ENCODE measurements around the gene INTS4. TPM values are rescaled to one million over a fixed set of nuclear protein-coding genes. Genes with fewer than 3 reads are reported as not detected.
"Not testable (repeated sequence)": the region's sequence is repeated elsewhere in the genome, so short reads cannot be mapped to it uniquely, and the experiment has no call there.

Gene INTS4
- total and polyA plus RNA-seq, 2 experiments from 2014 or later, result 24.6 to 47.6 TPM

- H3K36me3 Mint-ChIP-seq (ENCODE audit: low read depth), result peaks cover 30% of the 10 kb centered on the region
- H3K27ac ChIP-seq (ENCODE audit: low read depth); H3K9me2 ChIP-seq (ENCODE audit: insufficient read depth); H3F3A ChIP-seq (replicated peaks; ENCODE audit: low read depth); H3K4me3 ChIP-seq; H3K27me3 ChIP-seq (ENCODE audit: insufficient read depth); DNase-seq (ENCODE audit: low spot score); H3K4me1 Mint-ChIP-seq; H3K9me3 Mint-ChIP-seq; H3K4me1 ChIP-seq (ENCODE audit: insufficient read depth); H4K20me1 ChIP-seq (replicated peaks; ENCODE audit: insufficient read depth); H3K4me2 ChIP-seq; H3K4me3 Mint-ChIP-seq; ATAC-seq; H3K27ac Mint-ChIP-seq; H2AFZ ChIP-seq; H3K27me3 Mint-ChIP-seq (ENCODE audit: insufficient read depth, low read depth, poor library complexity): not testable (repeated sequence)
- H3K36me3 ChIP-seq (ENCODE audit: insufficient read depth), result peaks cover 10% of the 10 kb centered on the region; the same call in 1 of the 2 replicates
- H3K79me2 ChIP-seq (replicated peaks; ENCODE audit: insufficient read depth), result peaks cover 27% of the 10 kb centered on the region
These were observed 8.0 kb downstream of the INTS4 start for GRCh38 chr11:77986456-77986855.

DNA sequence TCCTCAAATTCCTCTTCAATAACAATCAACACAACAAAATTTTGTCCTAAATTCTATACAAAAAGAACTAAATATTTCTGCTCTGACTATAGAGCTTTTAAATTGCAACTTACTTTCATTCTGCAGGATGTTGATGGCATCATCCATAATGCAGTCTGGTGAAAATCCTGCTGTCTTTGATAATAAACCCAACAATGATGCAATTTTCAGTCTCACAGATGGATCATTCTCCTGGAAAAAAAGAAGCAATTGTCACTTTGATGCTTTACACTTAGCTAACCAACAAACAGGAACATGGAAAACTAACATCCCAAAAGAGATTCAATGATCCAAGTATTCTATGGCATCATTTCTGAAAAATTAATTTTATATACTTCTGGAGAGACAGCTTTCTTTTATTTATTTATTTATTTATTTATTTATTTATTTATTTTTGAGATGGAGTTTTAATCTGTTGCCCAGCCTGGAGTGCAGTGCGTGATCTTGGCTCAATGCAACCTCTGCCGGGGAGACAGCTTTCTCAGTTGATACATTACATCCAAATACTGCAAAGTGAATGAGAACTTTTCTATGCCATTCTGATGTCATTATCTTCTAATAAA lies 13.0 kb downstream of the INTS4 start:
- peaks cover 2% of the 10 kb centered on the region; the same call in 1 of the 3 replicates for H3K9me3 Mint-ChIP-seq
- no peak for ATAC-seq
- no peak for DNase-seq (ENCODE audit: low spot score)
- H3F3A ChIP-seq (replicated peaks; ENCODE audit: low read depth), result no peaks in the 10 kb centered on the region
- H3K4me1 ChIP-seq (ENCODE audit: insufficient read depth), result no peaks in the 10 kb centered on the region
- peaks cover 4% of the 10 kb centered on the region; the same call in 1 of the 2 replicates for H4K20me1 ChIP-seq (replicated peaks; ENCODE audit: insufficient read depth)
- no peaks in the 10 kb centered on the region for H3K9me2 ChIP-seq (ENCODE audit: insufficient read depth)
- H3K36me3 ChIP-seq (ENCODE audit: insufficient read depth), result peaks cover 24% of the 10 kb centered on the region
- no peaks in the 10 kb centered on the region for H3K27me3 Mint-ChIP-seq (ENCODE audit: insufficient read depth, low read depth, poor library complexity)
- H3K36me3 Mint-ChIP-seq (ENCODE audit: low read depth), result peaks cover 33% of the 10 kb centered on the region; the same call in 2 of the 3 replicates
- H3K27ac Mint-ChIP-seq, result no peak overlapping the region
- H3K4me3 Mint-ChIP-seq, result no peak overlapping the region
- H3K27ac ChIP-seq (ENCODE audit: low read depth), result no peak overlapping the region
- H3K4me1 Mint-ChIP-seq, result no peaks in the 10 kb centered on the region
- H3K79me2 ChIP-seq (replicated peaks; ENCODE audit: insufficient read depth), result peaks cover 27% of the 10 kb centered on the region
- no peaks in the 10 kb centered on the region for H3K27me3 ChIP-seq (ENCODE audit: insufficient read depth)
- no peak overlapping the region for H2AFZ ChIP-seq
- no peak overlapping the region for H3K4me3 ChIP-seq
- no peak overlapping the region for H3K4me2 ChIP-seq
- no peak for TF ChIP-seq STAT1 (IDR thresholded peaks at IDR 0.05; ENCODE audit: unreplicated experiment)

GRCh38 chr11:77968337-77968736 lies 26.1 kb downstream of the INTS4 start:
- no peak overlapping the region for H3K4me3 ChIP-seq
- H3K9me3 Mint-ChIP-seq, result no peaks in the 10 kb centered on the region
- H3K36me3 Mint-ChIP-seq (ENCODE audit: low read depth), result no peaks in the 10 kb centered on the region
- H3K9me2 ChIP-seq (ENCODE audit: insufficient read depth), result no peaks in the 10 kb centered on the region
- no peak overlapping the region for H2AFZ ChIP-seq
- no peaks in the 10 kb centered on the region for H3K27me3 Mint-ChIP-seq (ENCODE audit: insufficient read depth, low read depth, poor library complexity)
- no peaks in the 10 kb centered on the region for H4K20me1 ChIP-seq (replicated peaks; ENCODE audit: insufficient read depth)
- H3F3A ChIP-seq (replicated peaks; ENCODE audit: low read depth), result no peaks in the 10 kb centered on the region
- H3K27ac ChIP-seq (ENCODE audit: low read depth), result no peak overlapping the region
- H3K36me3 ChIP-seq (ENCODE audit: insufficient read depth), result no peaks in the 10 kb centered on the region
- no peaks in the 10 kb centered on the region for H3K27me3 ChIP-seq (ENCODE audit: insufficient read depth)
- H3K4me1 ChIP-seq (ENCODE audit: insufficient read depth), result no peaks in the 10 kb centered on the region
- H3K27ac Mint-ChIP-seq, result no peak overlapping the region
- H3K4me1 Mint-ChIP-seq, result no peaks in the 10 kb centered on the region
- H3K79me2 ChIP-seq (replicated peaks; ENCODE audit: insufficient read depth), result no peaks in the 10 kb centered on the region
- DNase-seq (ENCODE audit: low spot score), result no peak
- no peak for ATAC-seq
- H3K4me2 ChIP-seq, result no peak overlapping the region
- H3K4me3 Mint-ChIP-seq, result no peak overlapping the region
- TF ChIP-seq EZH2 (IDR thresholded peaks at IDR 0.05; ENCODE audit: low read depth, unreplicated experiment) (no peak), NANOG (IDR thresholded peaks at IDR 0.05; ENCODE audit: borderline replicate concordance) (no peak), EZH2phosphoT487 (IDR thresholded peaks at IDR 0.05; ENCODE audit: unreplicated experiment) (no peak), REST (IDR thresholded peaks at IDR 0.05; ENCODE audit: unreplicated experiment) (no peak), JUNB (IDR thresholded peaks at IDR 0.05; ENCODE audit: unreplicated experiment) (no peak)
- TF ChIP-seq, protein P1, sequence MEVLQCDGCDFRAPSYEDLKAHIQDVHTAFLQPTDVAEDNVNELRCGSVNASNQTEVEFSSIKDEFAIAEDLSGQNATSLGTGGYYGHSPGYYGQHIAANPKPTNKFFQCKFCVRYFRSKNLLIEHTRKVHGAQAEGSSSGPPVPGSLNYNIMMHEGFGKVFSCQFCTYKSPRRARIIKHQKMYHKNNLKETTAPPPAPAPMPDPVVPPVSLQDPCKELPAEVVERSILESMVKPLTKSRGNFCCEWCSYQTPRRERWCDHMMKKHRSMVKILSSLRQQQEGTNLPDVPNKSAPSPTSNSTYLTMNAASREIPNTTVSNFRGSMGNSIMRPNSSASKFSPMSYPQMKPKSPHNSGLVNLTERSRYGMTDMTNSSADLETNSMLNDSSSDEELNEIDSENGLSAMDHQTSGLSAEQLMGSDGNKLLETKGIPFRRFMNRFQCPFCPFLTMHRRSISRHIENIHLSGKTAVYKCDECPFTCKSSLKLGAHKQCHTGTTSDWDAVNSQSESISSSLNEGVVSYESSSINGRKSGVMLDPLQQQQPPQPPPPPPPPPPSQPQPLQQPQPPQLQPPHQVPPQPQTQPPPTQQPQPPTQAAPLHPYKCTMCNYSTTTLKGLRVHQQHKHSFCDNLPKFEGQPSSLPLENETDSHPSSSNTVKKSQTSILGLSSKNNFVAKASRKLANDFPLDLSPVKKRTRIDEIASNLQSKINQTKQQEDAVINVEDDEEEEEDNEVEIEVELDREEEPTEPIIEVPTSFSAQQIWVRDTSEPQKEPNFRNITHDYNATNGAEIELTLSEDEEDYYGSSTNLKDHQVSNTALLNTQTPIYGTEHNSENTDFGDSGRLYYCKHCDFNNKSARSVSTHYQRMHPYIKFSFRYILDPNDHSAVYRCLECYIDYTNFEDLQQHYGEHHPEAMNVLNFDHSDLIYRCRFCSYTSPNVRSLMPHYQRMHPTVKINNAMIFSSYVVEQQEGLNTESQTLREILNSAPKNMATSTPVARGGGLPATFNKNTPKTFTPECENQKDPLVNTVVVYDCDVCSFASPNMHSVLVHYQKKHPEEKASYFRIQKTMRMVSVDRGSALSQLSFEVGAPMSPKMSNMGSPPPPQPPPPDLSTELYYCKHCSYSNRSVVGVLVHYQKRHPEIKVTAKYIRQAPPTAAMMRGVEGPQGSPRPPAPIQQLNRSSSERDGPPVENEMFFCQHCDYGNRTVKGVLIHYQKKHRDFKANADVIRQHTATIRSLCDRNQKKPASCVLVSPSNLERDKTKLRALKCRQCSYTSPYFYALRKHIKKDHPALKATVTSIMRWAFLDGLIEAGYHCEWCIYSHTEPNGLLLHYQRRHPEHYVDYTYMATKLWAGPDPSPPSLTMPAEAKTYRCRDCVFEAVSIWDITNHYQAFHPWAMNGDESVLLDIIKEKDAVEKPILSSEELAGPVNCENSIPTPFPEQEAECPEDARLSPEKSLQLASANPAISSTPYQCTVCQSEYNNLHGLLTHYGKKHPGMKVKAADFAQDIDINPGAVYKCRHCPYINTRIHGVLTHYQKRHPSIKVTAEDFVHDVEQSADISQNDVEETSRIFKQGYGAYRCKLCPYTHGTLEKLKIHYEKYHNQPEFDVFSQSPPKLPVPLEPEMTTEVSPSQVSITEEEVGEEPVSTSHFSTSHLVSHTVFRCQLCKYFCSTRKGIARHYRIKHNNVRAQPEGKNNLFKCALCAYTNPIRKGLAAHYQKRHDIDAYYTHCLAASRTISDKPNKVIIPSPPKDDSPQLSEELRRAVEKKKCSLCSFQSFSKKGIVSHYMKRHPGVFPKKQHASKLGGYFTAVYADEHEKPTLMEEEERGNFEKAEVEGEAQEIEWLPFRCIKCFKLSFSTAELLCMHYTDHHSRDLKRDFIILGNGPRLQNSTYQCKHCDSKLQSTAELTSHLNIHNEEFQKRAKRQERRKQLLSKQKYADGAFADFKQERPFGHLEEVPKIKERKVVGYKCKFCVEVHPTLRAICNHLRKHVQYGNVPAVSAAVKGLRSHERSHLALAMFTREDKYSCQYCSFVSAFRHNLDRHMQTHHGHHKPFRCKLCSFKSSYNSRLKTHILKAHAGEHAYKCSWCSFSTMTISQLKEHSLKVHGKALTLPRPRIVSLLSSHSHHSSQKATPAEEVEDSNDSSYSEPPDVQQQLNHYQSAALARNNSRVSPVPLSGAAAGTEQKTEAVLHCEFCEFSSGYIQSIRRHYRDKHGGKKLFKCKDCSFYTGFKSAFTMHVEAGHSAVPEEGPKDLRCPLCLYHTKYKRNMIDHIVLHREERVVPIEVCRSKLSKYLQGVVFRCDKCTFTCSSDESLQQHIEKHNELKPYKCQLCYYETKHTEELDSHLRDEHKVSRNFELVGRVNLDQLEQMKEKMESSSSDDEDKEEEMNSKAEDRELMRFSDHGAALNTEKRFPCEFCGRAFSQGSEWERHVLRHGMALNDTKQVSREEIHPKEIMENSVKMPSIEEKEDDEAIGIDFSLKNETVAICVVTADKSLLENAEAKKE (CRISPR knock-in tag; IDR thresholded peaks at IDR 0.05), result no peak

Measured in GM23338 (cell line).